GM23248 (cell line): ENCODE measurements around the gene ADAM29.

Source experiments
- EZH2 ChIP-seq: fragments of 200-600 bp; sonication (generic); IDR thresholded peaks from 2 replicates; pipeline ENCODE4 v1.6.1; 2018; ENCODE audit warnings: antibody characterized with exemption, mild to moderate bottlenecking; ENCODE audit not compliant: insufficient read depth, poor library complexity, severe bottlenecking
- EZH2phosphoT487 ChIP-seq: fragments of 200-600 bp; sonication (generic); IDR thresholded peaks from 2 replicates; pipeline ENCODE4 v1.6.1; 2018; ENCODE audit warnings: antibody characterized with exemption, moderate library complexity, mild to moderate bottlenecking, low read depth; ENCODE audit not compliant: insufficient read depth

GRCh38 chr4:174933083-174933482 is 14.9 kb downstream of the ADAM29 start:
- no peak for TF ChIP-seq EZH2
- no peak for TF ChIP-seq EZH2phosphoT487
